Activated B cell treated with CpG ODN at 0.5 μM for 24 hours (primary cell): ENCODE measurements around the gene SPATA4. TPM values are rescaled to one million over a fixed set of nuclear protein-coding genes. Genes with fewer than 3 reads are reported as not detected.

Source experiments
- ATAC-seq: fragments of 200-7000 bp; cut with Tn5 transposase; one replicate; pipeline ENCODE4 v1.10.0; 2021; ENCODE audit warnings: low read depth, mild to moderate bottlenecking, moderate library complexity
- CTCF ChIA-PET: fragments of 350-600 bp; sonication (Branson Sonifier 250); formaldehyde crosslinking; loops from one replicate; lab custom pipeline; 2021; ENCODE audit warnings: antibody characterized with exemption; lab: Charles Lee
- POLR2A ChIA-PET: fragments of 350-600 bp; sonication (Branson Sonifier 250); formaldehyde crosslinking; loops from one replicate; lab custom pipeline; 2021; ENCODE audit warnings: antibody characterized with exemption; lab: Charles Lee
- DNase-seq: peaks from one replicate; pipeline ENCODE4 v3.0.0; 2022
- H3K27ac Mint-ChIP-seq: one replicate; pipeline ENCODE4 v1.8.0; 2020; ENCODE audit warnings: mixed read lengths
- H3K27me3 Mint-ChIP-seq: one replicate; pipeline ENCODE4 v1.8.0; 2021; ENCODE audit warnings: mixed read lengths
- H3K36me3 Mint-ChIP-seq: one replicate; pipeline ENCODE4 v1.8.0; 2021; ENCODE audit warnings: low read depth, mixed read lengths
- H3K4me1 Mint-ChIP-seq: one replicate; pipeline ENCODE4 v1.8.0; 2021; ENCODE audit warnings: mixed read lengths
- H3K4me3 Mint-ChIP-seq: one replicate; pipeline ENCODE4 v1.8.0; 2020; ENCODE audit warnings: mild to moderate bottlenecking, mixed read lengths
- H3K9me3 Mint-ChIP-seq: one replicate; pipeline ENCODE4 v1.8.0; 2020; ENCODE audit warnings: mixed read lengths
- intact Hi-C: fragments of 100-400 bp; cut with micrococcal nuclease; formaldehyde crosslinking; loops from one replicate; pipeline ENCODE4 v1.15.1; 2024
- total RNA-seq: library from RNA; stranded (reverse); gene quantifications from 2 replicates; pipeline ENCODE4 v1.2.3, GENCODE V29; 2022
- TF ChIP-seq, protein P1 (sequence below): fragments of 200-600 bp; IDR thresholded peaks from one replicate; pipeline ENCODE4 v1.8.0; 2022; ENCODE audit warnings: antibody characterized with exemption, mild to moderate bottlenecking

SPATA4 gene
- total RNA-seq, 1 donor from 2014 or later = not detected

DNA sequence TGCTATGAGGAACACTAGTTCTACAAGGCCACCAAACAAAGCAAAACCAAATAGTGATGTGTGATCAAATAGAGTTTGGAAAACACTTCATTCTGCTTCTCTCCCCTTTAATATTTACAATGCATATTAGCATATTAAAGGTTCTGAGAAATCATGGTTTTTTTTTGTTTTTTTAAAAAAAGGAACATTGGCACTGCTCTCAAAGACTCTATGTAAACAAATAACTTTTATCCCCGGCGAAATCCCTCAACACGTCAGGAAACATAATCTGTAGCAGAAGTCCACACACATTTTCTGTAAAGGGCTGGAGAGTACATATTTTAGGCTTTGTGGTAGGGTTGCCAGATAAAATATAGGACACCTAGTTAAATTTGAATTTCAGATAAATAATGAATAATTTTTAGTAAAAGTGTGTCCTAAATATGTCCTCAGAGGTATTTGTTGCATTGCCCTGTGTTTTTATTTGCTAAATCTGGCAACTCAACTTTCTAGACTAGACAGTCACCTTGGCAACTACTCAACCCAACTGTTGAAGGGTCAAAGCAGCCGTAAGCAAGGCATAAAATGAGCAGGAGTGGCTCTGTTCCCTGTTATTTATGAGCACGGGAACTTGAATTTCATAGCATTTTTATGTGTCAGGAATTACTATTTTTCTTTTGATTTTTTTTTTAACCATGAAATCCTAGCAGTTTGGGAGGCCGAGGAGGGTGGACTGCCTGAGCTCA is 8.6 kb downstream of the SPATA4 start:
- ChIA-PET POLR2A (no interaction called here), CTCF (no interaction called here)
- no peak overlapping the region for H3K4me3 Mint-ChIP-seq
- ATAC-seq (no peak), DNase-seq (no peak)
- no peaks in the 10 kb centered on the region for H3K9me3 Mint-ChIP-seq
- no peaks in the 10 kb centered on the region for H3K36me3 Mint-ChIP-seq
- peaks cover 21% of the 10 kb centered on the region for H3K27me3 Mint-ChIP-seq
- peaks cover 2% of the 10 kb centered on the region for H3K4me1 Mint-ChIP-seq
- TF ChIP-seq, protein P1, sequence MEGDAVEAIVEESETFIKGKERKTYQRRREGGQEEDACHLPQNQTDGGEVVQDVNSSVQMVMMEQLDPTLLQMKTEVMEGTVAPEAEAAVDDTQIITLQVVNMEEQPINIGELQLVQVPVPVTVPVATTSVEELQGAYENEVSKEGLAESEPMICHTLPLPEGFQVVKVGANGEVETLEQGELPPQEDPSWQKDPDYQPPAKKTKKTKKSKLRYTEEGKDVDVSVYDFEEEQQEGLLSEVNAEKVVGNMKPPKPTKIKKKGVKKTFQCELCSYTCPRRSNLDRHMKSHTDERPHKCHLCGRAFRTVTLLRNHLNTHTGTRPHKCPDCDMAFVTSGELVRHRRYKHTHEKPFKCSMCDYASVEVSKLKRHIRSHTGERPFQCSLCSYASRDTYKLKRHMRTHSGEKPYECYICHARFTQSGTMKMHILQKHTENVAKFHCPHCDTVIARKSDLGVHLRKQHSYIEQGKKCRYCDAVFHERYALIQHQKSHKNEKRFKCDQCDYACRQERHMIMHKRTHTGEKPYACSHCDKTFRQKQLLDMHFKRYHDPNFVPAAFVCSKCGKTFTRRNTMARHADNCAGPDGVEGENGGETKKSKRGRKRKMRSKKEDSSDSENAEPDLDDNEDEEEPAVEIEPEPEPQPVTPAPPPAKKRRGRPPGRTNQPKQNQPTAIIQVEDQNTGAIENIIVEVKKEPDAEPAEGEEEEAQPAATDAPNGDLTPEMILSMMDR = no peak
- intact Hi-C loops = no loop called here
- H3K27ac Mint-ChIP-seq = no peak overlapping the region

GRCh38 chr4:176186067-176186466 is 9.3 kb downstream of the SPATA4 start:
- intact Hi-C loops = no loop called here
- H3K36me3 Mint-ChIP-seq = no peaks in the 10 kb centered on the region
- ChIA-PET POLR2A (no interaction called here), CTCF (no interaction called here)
- no peak overlapping the region for H3K27ac Mint-ChIP-seq
- TF ChIP-seq, protein P1 = no peak
- H3K4me1 Mint-ChIP-seq = peaks cover 2% of the 10 kb centered on the region
- H3K27me3 Mint-ChIP-seq = peaks cover 13% of the 10 kb centered on the region
- no peak for DNase-seq
- no peak for ATAC-seq
- H3K4me3 Mint-ChIP-seq = no peak overlapping the region
- H3K9me3 Mint-ChIP-seq = no peaks in the 10 kb centered on the region

- no peak overlapping the region for H3K4me3 Mint-ChIP-seq
- ChIA-PET POLR2A (no interaction called here), CTCF (no interaction called here)
- peaks cover 12% of the 10 kb centered on the region for H3K27me3 Mint-ChIP-seq
- no peaks in the 10 kb centered on the region for H3K36me3 Mint-ChIP-seq
- ATAC-seq = no peak
- H3K27ac Mint-ChIP-seq = no peak overlapping the region
- TF ChIP-seq, protein P1 = no peak
- peaks cover 2% of the 10 kb centered on the region for H3K4me1 Mint-ChIP-seq
- intact Hi-C loops = no loop called here
- no peaks in the 10 kb centered on the region for H3K9me3 Mint-ChIP-seq
- DNase-seq = no peak
Measured at GRCh38 chr4:176185051-176185450, 10.3 kb downstream of the SPATA4 start.

- intact Hi-C loops = no loop called here
- no peaks in the 10 kb centered on the region for H3K4me1 Mint-ChIP-seq
Measured at GRCh38 chr4:176163041-176163440, 32.3 kb downstream of the SPATA4 start.

DNA sequence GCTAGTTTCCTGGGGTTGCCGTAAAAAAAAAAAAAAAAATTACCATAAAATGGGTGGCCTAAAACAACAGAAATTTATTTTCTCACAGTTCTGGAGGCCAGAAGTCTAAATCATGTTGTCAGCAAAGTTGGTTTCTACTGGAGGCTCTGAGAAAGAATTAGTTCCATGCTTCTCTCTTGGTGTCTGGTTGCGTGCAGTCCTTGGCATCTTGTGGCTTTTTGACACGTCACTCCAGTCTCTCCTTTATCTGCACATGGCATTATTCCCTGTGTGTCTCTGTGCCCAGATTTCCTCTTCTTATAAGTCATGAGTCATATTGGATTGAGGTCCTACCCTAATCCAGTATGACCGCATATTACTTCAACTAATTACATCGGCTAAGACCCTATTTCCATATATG is 38.7 kb downstream of the SPATA4 start:
- ChIA-PET CTCF (no interaction called here), POLR2A (no interaction called here)
- intact Hi-C loops = no loop called here
- ATAC-seq = no peak
- TF ChIP-seq, protein P1 = no peak
- Mint-ChIP-seq H3K9me3 (no peaks in the 10 kb centered on the region), H3K4me1 (no peaks in the 10 kb centered on the region), H3K27me3 (no peaks in the 10 kb centered on the region), H3K4me3 (no peak overlapping the region), H3K36me3 (no peaks in the 10 kb centered on the region), H3K27ac (no peak overlapping the region)
- no peak for DNase-seq

More at GRCh38 chr4:176163041-176163440, 32.3 kb downstream of the SPATA4 start:
- TF ChIP-seq, protein P1 = no peak
- no peaks in the 10 kb centered on the region for H3K36me3 Mint-ChIP-seq
- no peaks in the 10 kb centered on the region for H3K9me3 Mint-ChIP-seq
- ChIA-PET CTCF (interaction anchor here (0.7 kb wide), 1 partner anchor 169 kb away, joined by 3 read pairs; no protein-coding TSS in a partner anchor), POLR2A (no interaction called here)
- no peak for ATAC-seq
- H3K4me3 Mint-ChIP-seq = no peak overlapping the region
- DNase-seq = no peak
- no peak overlapping the region for H3K27ac Mint-ChIP-seq
- H3K27me3 Mint-ChIP-seq = no peaks in the 10 kb centered on the region
